Stimulated activated CD4-positive, alpha-beta T cell treated with anti-CD3 and anti-CD28 coated beads, Interleukin-12 subunit alpha, Interleukin-12 subunit beta, amount 100 ng/mL, for 24 hours (primary cell): ENCODE results near the gene SMIM17.
A peak's percentile ranks its signal among the peaks of the same experiment; 100 is the strongest.

Source experiments
- DNase-seq, 2 experiments: peaks; one replicate each; pipeline ENCODE4 v3.0.0-alpha.2; 2020; ENCODE audit warnings: low read depth in 2 of 2

SMIM17 gene

DNA sequence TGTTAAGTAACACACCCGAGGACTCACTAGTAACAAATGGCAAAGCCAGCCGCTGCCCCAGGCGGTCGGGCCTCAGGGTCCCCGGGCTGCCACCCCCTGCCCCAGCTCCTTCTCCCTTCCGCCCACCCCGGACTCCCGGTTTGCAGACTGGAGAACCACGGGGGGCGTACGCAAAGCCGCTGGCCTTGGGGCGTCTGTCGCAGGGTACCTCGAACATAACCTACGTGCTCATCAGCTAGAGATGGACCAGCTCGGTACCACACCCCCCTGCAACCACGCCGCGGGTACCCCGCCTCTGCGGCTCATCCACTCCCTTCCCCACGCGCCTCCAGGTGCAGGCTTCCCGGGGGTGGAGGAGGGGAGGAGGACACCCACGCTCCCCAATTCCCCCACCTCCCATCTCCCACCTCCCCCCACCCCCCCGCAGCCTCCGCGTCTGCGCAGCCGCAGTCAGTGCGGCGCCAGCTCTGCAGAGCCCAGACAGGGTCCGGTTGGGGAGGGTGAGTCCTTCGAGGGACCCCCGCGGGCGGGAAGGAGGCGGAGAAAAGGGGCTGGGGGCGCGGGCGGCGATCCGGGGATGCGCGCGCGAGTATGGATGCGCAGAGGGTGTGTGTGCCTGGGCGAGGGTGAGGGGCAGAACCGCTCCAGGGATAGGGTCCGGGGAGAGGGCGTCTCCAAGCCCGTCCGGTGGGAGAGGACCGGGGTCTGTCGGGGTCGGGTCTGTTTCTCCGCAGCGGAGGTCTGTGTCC lies at the start of gene SMIM17:
TSS of gene SMIM17 (plus strand) at position 449 of the 749 bp plus-strand sequence. CDS start 2,509 bp downstream, outside the sequence.
- DNase-seq, result no peak

GRCh38 chr19:56594446-56594782 lies 48.5 kb upstream of the SMIM17 start:
- no peak for DNase-seq

DNA sequence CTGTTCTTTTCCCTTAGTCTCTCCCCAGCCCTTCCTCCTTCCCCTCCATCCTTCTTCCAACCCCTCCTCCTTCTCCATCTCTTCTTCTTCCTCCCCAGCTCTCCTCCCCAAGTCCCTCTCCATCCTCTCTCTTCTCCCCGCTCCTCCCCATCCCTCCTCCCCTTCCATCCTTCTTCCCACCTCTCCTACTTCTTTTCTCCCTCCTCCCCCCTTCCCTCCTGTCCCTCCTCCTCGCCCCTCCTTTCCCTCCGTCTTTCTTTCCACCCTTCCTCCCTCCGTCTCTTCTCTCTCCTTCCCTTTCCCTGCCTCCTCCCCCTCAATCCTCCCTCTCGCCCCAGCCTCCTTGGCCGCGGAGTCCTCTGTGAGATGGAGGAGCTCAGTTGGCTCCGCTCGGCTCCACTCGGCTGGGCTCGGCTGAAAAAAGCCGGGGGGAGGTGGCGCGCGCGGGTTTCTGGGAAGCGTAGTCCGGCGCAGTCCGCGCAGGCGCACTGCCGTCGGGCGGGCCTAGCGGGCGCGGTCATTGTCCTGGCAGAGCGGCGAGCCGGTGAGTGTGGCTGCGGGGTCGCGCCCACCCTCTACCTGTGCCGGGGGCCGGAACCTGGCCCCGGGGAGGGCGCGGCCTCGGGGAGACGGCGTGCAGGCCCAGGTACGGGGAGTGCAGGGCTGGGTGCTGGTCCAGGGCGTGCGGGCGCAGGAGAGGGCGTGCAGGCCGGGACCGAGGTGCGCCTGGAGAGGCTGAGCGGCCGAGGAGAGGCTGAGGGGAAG lies 48.0 kb upstream of the SMIM17 start, which contains the start of gene ZNF71:
TSS of gene ZNF71 (plus strand) at position 520 of the 765 bp plus-strand sequence. CDS start 6,257 bp downstream, outside the sequence.
- DNase-seq, result peak; percentile 80 to 84

DNA sequence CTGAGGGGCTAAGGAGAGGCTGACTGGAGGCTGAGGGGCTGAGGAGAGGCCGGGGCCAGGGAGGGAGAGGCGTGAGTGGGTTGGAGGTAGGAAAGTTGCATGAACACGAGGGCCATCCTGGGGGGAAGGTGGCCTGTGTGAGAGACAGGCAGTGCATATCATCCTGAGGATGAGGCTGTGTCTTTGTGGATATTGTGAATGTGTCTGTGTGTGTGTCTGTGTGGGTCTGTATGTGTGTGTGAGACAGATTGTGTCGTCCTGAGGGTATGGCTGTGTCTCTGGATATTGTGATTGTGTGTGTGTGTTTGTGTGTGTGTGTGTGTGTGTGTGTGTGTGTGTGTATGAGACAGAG lies 47.4 kb upstream of the SMIM17 start:
- no peak for DNase-seq

DNA sequence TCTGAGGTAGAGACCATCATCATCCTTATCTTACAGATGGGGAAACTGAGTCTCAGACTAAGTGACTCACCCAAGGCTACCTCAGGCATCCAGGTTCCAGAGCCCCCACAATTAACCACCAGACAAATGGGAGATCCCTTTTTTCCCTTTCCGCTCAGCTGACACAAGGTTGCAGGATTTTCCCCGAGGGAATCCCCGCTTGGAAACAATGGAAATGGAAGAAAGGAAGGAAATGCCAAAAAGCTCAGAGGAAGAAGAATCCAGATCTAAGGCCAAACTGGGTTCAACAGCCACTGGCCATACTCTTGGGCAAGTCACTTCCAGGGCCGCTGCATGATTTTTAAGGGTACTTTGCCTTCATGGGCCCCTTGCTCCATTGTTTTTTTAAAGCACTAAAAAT lies 46.3 kb upstream of the SMIM17 start:
- no peak for DNase-seq

DNA sequence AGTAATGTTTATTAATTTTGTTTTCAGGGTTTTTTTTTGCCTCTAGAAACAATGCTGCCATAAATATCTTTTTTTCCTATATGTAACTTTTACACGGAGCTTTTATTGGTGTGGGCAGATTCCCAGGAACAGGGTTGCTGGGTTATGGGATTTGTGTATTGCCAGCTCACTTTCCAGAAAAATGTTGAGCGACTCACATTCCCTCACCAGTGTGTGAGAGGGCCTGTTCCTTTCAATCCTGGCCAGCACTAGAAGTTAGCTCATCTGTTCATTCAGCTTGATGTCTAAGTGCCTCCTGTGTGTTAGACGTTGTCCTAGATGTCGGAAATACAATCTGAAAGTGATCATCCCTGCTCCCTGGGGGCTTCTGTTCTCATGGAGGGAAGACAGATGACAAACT lies 45.3 kb upstream of the SMIM17 start:
- DNase-seq, result no peak

GRCh38 chr19:56601375-56601774 lies 41.6 kb upstream of the SMIM17 start:
- no peak for DNase-seq

- no peak for DNase-seq
Observed at GRCh38 chr19:56603829-56604228, 39.1 kb upstream of the SMIM17 start.

GRCh38 chr19:56608274-56608964 lies 34.5 kb upstream of the SMIM17 start:
- DNase-seq, result no peak

DNA sequence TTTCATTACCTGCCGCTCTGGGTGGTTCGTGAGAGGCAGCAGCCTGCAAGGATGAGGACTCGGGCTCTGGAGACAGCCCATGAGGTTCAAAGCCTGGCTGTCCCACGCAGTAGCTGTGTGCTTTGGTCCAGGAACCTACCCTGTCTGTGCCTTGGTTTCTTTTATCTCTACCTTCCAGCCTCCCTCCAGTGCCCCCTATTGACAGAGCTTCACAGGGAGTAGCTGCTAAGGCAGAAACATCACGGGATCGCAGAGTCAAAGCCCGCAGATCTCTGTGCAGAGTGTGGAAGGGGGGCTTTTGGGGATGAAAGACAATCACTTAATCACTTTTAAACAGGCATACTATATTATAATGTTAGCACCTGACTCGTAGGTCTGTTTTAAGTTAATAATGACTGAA lies 31.7 kb upstream of the SMIM17 start:
- DNase-seq, result no peak

- DNase-seq, result no peak
Observed at GRCh38 chr19:56612737-56613136, 30.2 kb upstream of the SMIM17 start.

- no peak for DNase-seq
Observed at GRCh38 chr19:56613639-56614038, 29.3 kb upstream of the SMIM17 start.

DNA sequence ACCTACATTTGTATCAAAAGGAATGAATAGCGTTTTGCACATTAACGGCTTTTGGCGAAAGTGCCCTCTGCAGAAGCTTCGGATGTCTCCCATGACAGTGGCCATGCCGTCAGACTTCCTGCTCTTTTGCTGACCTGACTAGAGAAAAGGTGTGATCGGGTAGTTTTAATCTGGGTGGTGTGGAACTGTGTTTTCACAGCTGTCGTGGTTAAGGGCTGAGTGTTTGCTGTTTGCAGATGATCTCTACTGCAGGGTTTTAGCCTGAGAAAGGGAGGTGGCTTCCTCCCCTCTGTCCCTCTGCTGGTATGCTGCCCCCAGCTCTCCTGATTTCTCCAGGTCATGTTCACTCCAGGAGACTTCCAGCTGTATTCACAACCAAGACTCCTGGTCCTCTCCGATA lies 25.4 kb upstream of the SMIM17 start:
- no peak for DNase-seq

DNA sequence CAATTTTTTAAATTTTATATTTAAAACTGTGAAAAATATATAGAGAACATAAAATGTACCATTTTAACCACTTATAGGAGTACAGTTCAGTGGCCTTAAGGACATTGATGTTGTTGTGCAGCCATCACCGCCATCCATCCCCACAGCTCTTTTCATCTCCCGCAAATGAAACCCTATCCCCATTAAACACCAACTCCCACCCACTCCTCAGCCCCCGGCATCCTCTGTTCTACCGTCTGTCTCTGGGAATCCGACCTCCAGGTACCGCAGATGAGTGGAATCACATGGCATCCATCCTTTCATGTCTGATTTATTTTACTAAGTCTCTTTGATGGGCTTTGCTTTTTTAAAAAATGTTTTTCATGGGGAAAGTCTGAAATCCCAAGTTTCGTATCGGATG lies 23.8 kb upstream of the SMIM17 start:
- no peak for DNase-seq

DNA sequence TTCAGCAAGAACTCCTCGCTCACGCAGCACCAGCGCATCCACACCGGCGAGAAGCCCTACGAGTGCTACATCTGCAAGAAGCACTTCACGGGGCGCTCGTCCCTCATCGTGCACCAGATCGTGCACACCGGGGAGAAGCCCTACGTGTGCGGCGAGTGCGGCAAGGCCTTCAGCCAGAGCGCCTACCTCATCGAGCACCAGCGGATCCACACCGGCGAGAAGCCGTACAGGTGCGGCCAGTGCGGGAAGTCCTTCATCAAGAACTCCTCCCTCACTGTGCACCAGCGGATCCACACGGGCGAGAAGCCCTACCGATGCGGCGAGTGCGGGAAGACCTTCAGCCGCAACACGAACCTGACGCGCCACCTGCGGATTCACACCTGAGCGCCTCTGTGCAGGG lies 20.6 kb upstream of the SMIM17 start:
- no peak for DNase-seq

- no peak for DNase-seq
Observed at GRCh38 chr19:56623006-56623405, 20.0 kb upstream of the SMIM17 start.

DNA sequence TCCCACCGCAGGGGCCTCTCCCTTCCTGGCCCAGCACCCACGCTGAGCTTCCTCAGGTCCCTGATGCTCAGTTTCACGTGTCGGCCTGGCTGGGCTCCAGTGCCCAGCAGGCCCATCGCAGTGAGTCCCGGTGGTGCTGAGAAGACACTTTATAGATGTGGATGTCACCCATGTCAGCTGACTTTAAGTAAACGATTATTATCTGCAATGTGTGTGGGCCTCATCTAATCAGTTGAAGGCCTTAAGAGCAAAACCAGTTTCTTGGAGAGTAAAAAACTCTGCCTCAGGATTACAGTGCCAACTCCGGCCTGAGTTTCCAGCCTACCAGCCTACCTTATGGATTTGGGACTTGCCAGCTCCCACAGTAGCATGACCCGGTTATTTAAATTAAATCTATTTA lies 17.3 kb upstream of the SMIM17 start:
- no peak for DNase-seq

DNA sequence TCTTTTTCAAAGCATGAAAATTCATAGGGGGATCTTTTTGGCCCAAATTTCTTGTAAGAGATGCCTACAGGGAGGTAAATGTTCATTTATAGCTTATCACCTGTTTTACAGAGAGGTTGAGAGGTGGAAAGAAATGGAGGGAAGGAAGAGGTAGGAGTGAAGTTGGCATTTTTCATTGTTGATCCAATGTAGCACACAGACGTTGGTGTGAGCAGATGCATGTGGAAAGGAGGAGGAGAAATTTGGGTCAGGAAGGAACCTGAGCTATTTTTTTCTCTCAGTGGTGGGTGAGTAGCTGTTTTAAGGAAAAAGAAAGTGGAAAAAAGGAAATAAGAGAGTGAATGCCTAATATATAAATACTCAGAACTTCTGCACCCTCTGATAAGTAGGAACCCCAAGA lies 9.9 kb upstream of the SMIM17 start:
- no peak for DNase-seq

DNA sequence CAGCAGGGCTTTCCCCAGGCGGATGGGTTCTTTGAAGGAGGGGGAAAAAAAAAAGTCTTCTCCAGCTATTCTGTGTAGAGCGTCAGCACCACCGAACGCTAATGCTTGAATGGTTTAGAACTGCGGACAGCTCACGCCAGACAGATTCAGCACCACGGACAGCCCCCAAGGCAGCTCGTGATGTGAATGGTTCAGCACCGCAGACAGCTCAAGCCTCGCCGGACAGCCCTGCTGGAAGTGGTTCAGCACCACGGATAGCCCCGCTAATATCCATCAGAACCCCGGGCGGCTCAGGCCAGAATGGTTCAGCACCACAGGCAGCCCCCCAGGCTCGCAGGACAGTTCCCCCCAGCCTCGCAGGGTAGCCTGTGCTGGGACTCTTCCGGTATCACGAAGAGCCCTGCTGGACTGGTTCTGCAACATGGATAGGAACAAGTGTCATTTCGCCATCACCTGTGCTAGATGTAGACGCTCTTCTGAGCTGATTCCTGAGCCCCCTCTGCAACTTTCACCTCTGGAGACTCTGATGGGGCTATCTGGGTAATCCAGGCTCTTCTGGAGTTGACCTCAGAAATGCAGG lies 4.9 kb upstream of the SMIM17 start:
- peak in 1 of 2 experiments; percentile 26 for DNase-seq

GRCh38 chr19:56639217-56639616 lies 3.7 kb upstream of the SMIM17 start:
- DNase-seq, result no peak

DNA sequence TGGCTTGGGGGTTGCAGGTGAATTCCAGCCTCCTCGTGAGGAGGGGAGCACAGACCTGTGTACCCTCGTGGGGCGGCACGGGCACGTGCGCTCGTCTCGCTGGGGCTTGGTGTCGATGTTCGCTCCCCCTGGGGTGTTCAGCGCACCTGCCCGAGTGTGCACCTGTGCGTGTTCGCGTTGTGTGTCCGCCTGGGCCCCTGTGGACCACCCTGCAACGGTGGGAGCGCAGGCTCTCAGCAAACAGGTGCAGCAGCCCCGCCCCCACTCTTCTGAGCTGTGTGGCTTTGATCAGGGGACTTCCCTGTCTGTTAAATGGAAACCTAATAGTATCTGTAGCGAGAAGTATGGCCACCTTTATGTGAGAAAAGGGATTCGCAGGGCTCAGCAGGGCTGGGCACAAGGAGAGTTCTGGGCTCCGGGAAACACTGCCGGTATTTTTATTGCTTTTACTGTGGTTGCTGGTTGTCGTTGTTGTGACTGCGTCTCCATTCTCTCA lies 549 bp downstream of the SMIM17 start:
- no peak for DNase-seq

- DNase-seq, result no peak
Observed at GRCh38 chr19:56654151-56654550, 11.2 kb downstream of the SMIM17 start.
